SK-N-SH treated with all-trans-retinoic acid at 6 μM for 48 hours (cell line): ENCODE results near the gene DENND1A.

ENCODE experiments used
- ZFP3 ChIP-seq: fragments of 250-450 bp; sonication (Bioruptor Pico); IDR thresholded peaks from 2 replicates; pipeline ENCODE4 v1.5.0; 2020; ENCODE audit warnings: mild to moderate bottlenecking, moderate library complexity
- ZNF565 ChIP-seq: fragments of 450-650 bp; formaldehyde crosslinking; conservative IDR thresholded peaks from 2 replicates; pipeline ENCODE4 v1.5.0; 2020; ENCODE audit warnings: low read depth, mild to moderate bottlenecking, moderate library complexity

GRCh38 chr9:123394291-123395235 lies 535.4 kb downstream of the DENND1A start:
- TF ChIP-seq ZFP3 (CRISPR knock-in tag): no peak
- TF ChIP-seq ZNF565 (CRISPR knock-in tag): no peak
